ENCODE measurements around the gene TOMT. TPM values are rescaled to one million over a fixed set of nuclear protein-coding genes. Genes with fewer than 3 reads are reported as not detected.

Gene TOMT
- total RNA-seq, 4 donors from 2014 or later: not detected

- WGBS, 2 donors (ENCODE audit: low coverage in 1 of 2): 86 to 88% methylated on average over 3 to 4 of the region's 4 CpGs
- ATAC-seq: no peak
- H3K36me3 ChIP-seq: no peaks in the 10 kb centered on the region
These were observed 51.4 kb downstream of the TOMT start for GRCh38 chr11:72157131-72157530.

More at GRCh38 chr11:72157131-72157530, 51.4 kb downstream of the TOMT start:
- no peak overlapping the region for H3K4me3 ChIP-seq
- peaks cover 12% of the 10 kb centered on the region for H3K27me3 ChIP-seq
- no peak overlapping the region for H3K27ac ChIP-seq
- no peaks in the 10 kb centered on the region for H3K9me3 ChIP-seq
- no peaks in the 10 kb centered on the region for H3K4me1 ChIP-seq
- TF ChIP-seq POLR2AphosphoS5 (IDR thresholded peaks at IDR 0.05) (no peak), POLR2A (IDR thresholded peaks at IDR 0.05) (no peak), CTCF (IDR thresholded peaks at IDR 0.05) (no peak), EP300 (IDR thresholded peaks at IDR 0.05) (no peak)

Small RNAs within 50 kb of the gene (small RNA-seq; reads per million reads assigned to genes)
- gene MIR3165: 0 reads per million in 4 donors

Other genes with a start within 250 kb of the TOMT start
- not detected for gene DEFB131B, start 227.5 kb upstream of the TOMT start, total RNA-seq
- 10 to 100 TPM in 1 of 4 donors, 1 to 10 TPM in 3; 4.7 to 27.7 (median 7.7) TPM for gene XNDC1N, start 177.3 kb upstream of the TOMT start, total RNA-seq
- 10 to 100 TPM; 13.1 to 25.8 (median 21.5) TPM for gene RNF121, start 176.9 kb upstream of the TOMT start, total RNA-seq
- gene IL18BP, start 107.0 kb upstream of the TOMT start, total RNA-seq: 1 to 10 TPM; 2.5 to 8.9 (median 6.7) TPM
- 100 to 1,000 TPM; 235 to 370 (median 290) TPM for gene NUMA1, start 25.4 kb upstream of the TOMT start, total RNA-seq
- gene LRRC51, start 25.1 kb upstream of the TOMT start, total RNA-seq: 10 to 100 TPM in 2 of 4 donors, 1 to 10 TPM in 2; 6.4 to 18.4 (median 10.7) TPM
- 100 to 1,000 TPM in 1 of 4 donors, 10 to 100 TPM in 3; 87.1 to 103 (median 98.2) TPM for gene LAMTOR1, start 2.6 kb upstream of the TOMT start, total RNA-seq
- gene ANAPC15, start 6.8 kb downstream of the TOMT start, total RNA-seq: 10 to 100 TPM; 37.0 to 55.6 (median 39.1) TPM
- gene FOLR3, start 29.8 kb downstream of the TOMT start, total RNA-seq: under 1 TPM in 1 of 4 donors, not detected in 3; 0.96 TPM
- gene FOLR1, start 86.2 kb downstream of the TOMT start, total RNA-seq: 10 to 100 TPM in 1 of 4 donors, under 1 TPM in 1, not detected in 2; 0.81 to 23.7 TPM
- 10 to 100 TPM in 3 of 4 donors, 1 to 10 TPM in 1; 7.3 to 70.3 (median 33.9) TPM for gene FOLR2, start 110.9 kb downstream of the TOMT start, total RNA-seq
- 100 to 1,000 TPM in 2 of 4 donors, 10 to 100 TPM in 2; 65.8 to 134 (median 92.4) TPM for gene INPPL1, start 118.8 kb downstream of the TOMT start, total RNA-seq
- 1 to 10 TPM in 1 of 4 donors, under 1 TPM in 2, not detected in 1; 0.37 to 3.2 (median 0.89) TPM for gene PHOX2A, start 138.3 kb downstream of the TOMT start, total RNA-seq